Measurements from ENCODE around the gene C2orf49. TPM values are rescaled to one million over a fixed set of nuclear protein-coding genes. Genes with fewer than 3 reads are reported as not detected.

The C2orf49 gene
- total and polyA plus RNA-seq, 3 experiments from 2014 or later, result 8.4 to 20.0 (median 19.4) TPM

DNA sequence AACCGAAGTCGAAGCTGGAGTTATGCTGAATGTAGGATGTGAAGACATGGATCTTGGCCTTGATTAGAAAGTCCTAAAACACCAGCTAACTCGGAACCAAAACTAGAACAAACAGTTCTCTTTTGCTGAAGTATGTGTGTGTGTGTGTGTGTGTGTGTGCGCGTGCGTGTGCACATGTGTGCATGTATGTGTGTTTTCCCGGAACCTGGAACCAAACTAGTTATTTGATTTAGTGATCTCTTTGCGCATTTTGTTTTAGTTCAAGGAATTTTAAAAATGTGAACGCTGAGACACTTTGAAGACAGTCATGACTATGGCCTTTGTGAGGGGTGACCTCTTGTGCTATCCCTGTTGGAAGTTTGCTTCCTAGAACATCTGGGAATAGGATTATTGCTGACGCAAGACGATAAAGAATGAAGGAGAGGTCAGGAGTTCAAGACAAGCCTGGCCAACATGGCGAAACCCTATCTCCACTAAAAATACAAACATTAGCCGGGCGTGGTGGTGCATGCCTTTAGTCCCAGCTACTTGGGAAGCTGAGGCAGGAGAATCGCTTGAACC lies 37.7 kb downstream of the C2orf49 start:
- CTCF ChIA-PET, result interaction anchor here (1.6 kb wide), 1 partner anchor 146 kb away, joined by 4 read pairs; no protein-coding TSS in a partner anchor

DNA sequence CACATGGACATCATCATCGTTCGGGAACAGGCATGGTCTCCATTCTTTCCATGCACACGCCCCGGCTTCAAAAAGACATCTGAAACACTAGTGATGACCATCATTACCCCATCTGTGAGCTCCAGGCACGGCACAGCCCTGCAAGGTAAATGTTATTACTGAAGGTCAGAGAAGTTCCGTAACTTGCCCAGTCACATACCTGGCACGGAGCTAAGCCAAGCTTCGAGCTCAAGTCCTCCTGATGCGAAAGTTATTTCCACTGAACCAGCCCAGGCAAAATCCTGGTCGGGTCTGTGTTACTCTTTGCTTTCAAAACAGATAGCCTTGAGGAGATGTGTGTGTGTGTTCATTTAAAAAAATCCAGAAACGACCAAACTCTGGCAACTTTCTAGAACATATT lies 38.7 kb downstream of the C2orf49 start:
- no peaks in the 10 kb centered on the region for H3K36me3 Mint-ChIP-seq
- H3K27me3 ChIP-seq (ENCODE audit: insufficient read depth, low read length, poor library complexity, severe bottlenecking), result no peaks in the 10 kb centered on the region
- peak overlapping the region in 1 of 8 donors; percentile 25 for H3K27ac Mint-ChIP-seq
- H3K4me1 Mint-ChIP-seq, result peaks cover 13 to 23% (median 18%) of the 10 kb centered on the region in 3 donors
- H3K27ac ChIP-seq (ENCODE audit: low read depth, low read length), result no peak overlapping the region
- no peak overlapping the region for H3K4me3 Mint-ChIP-seq
- H3K36me3 ChIP-seq (ENCODE audit: insufficient read depth, low read length), result no peaks in the 10 kb centered on the region
- no peaks in the 10 kb centered on the region for H3K9me3 ChIP-seq (ENCODE audit: low read length)
- H3K4me3 ChIP-seq (ENCODE audit: low read length), result no peak overlapping the region
- ChIA-PET CTCF (interaction anchor here (0.6 kb wide), 1 partner anchor 10 kb away, joined by 4 read pairs; no protein-coding TSS in a partner anchor), POLR2A (no interaction called here)
- H3K4me1 ChIP-seq (ENCODE audit: insufficient read depth, low read length), result peaks cover 9% of the 10 kb centered on the region
- no peak for DNase-seq
- H3K9me3 Mint-ChIP-seq, result no peaks in the 10 kb centered on the region
- H3K27me3 Mint-ChIP-seq, result no peaks in the 10 kb centered on the region

More for the DNA sequence above, 37.7 kb downstream of the C2orf49 start:
- Histone ChIP-seq H3K27me3 (ENCODE audit: insufficient read depth, low read length, poor library complexity, severe bottlenecking) (no peaks in the 10 kb centered on the region), H3K9me3 (ENCODE audit: low read length) (no peaks in the 10 kb centered on the region), H3K4me3 (ENCODE audit: low read length) (no peak overlapping the region), H3K36me3 (ENCODE audit: insufficient read depth, low read length) (no peaks in the 10 kb centered on the region), H3K27ac (ENCODE audit: low read depth, low read length) (no peak overlapping the region), H3K4me1 (ENCODE audit: insufficient read depth, low read length) (peaks cover 12% of the 10 kb centered on the region)
- Mint-ChIP-seq H3K27ac (peak overlapping the region in 1 of 8 donors; percentile 86), H3K36me3 (no peaks in the 10 kb centered on the region), H3K4me1 (peaks cover 16 to 27% (median 18%) of the 10 kb centered on the region in 3 donors), H3K27me3 (no peaks in the 10 kb centered on the region), H3K9me3 (no peaks in the 10 kb centered on the region), H3K4me3 (peak overlapping the region in 1 of 7 donors; percentile 8)
- DNase-seq, result no peak
- POLR2A ChIA-PET, result no interaction called here

DNA sequence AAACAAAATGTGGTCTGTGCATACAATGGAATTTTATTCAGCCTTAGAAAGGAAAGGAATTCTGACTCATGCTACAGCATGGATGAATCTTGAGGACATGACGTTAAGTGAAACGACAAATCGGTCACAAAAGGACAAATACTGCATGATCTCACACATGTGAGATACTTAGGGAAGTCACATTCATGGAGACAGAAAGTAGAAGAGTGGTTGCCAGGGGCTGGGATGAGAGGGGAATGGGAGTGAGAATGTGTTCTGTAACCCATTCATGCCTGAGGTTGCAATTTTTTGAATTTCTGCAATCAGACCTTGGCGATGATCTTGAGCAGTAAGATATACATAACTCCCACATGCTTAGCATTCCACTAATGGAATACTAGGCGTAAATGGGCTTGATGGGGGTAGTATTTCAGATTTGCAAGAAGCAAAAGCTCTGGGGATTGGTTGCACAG lies 39.5 kb downstream of the C2orf49 start:
- no peaks in the 10 kb centered on the region for H3K27me3 ChIP-seq (ENCODE audit: insufficient read depth, low read length, poor library complexity, severe bottlenecking)
- Mint-ChIP-seq H3K27me3 (no peaks in the 10 kb centered on the region), H3K27ac (no peak overlapping the region), H3K9me3 (no peaks in the 10 kb centered on the region), H3K36me3 (no peaks in the 10 kb centered on the region), H3K4me1 (peaks cover 13 to 23% (median 18%) of the 10 kb centered on the region in 3 donors), H3K4me3 (no peak overlapping the region)
- CTCF ChIA-PET, result no interaction called here
- no peaks in the 10 kb centered on the region for H3K36me3 ChIP-seq (ENCODE audit: insufficient read depth, low read length)
- H3K9me3 ChIP-seq (ENCODE audit: low read length), result no peaks in the 10 kb centered on the region
- no peak for DNase-seq
- POLR2A ChIA-PET, result no interaction called here
- no peak overlapping the region for H3K4me3 ChIP-seq (ENCODE audit: low read length)
- H3K4me1 ChIP-seq (ENCODE audit: insufficient read depth, low read length), result peaks cover 9% of the 10 kb centered on the region
- H3K27ac ChIP-seq (ENCODE audit: low read depth, low read length), result no peak overlapping the region

DNA sequence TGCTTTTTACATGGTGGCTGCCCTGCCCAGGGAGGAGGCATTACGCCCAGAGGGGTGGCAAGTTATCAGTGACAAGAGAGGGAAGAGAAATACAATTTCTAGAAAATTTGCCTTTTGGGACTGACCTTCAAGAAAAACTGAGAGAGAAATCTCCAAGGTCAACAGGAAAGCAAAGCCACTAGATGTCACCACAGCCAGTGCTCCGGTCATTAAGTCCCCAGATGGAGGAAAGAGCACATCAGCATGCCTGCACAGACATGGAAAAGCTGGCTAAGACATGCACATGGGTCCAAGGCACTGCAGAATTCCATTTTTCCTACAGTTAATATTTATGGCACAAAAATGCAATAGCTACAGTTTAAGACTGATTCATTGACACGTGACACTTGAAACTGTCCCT lies 40.5 kb downstream of the C2orf49 start:
- no peak overlapping the region for H3K27ac Mint-ChIP-seq
- peaks cover 9% of the 10 kb centered on the region for H3K4me1 ChIP-seq (ENCODE audit: insufficient read depth, low read length)
- H3K9me3 Mint-ChIP-seq, result no peaks in the 10 kb centered on the region
- peaks cover 13 to 22% (median 16%) of the 10 kb centered on the region in 3 donors for H3K4me1 Mint-ChIP-seq
- ChIA-PET CTCF (no interaction called here), POLR2A (no interaction called here)
- no peaks in the 10 kb centered on the region for H3K9me3 ChIP-seq (ENCODE audit: low read length)
- H3K36me3 ChIP-seq (ENCODE audit: insufficient read depth, low read length), result no peaks in the 10 kb centered on the region
- no peak for DNase-seq
- no peaks in the 10 kb centered on the region for H3K27me3 ChIP-seq (ENCODE audit: insufficient read depth, low read length, poor library complexity, severe bottlenecking)
- H3K27ac ChIP-seq (ENCODE audit: low read depth, low read length), result no peak overlapping the region
- no peak overlapping the region for H3K4me3 Mint-ChIP-seq
- no peaks in the 10 kb centered on the region for H3K36me3 Mint-ChIP-seq
- no peak overlapping the region for H3K4me3 ChIP-seq (ENCODE audit: low read length)
- no peaks in the 10 kb centered on the region for H3K27me3 Mint-ChIP-seq

DNA sequence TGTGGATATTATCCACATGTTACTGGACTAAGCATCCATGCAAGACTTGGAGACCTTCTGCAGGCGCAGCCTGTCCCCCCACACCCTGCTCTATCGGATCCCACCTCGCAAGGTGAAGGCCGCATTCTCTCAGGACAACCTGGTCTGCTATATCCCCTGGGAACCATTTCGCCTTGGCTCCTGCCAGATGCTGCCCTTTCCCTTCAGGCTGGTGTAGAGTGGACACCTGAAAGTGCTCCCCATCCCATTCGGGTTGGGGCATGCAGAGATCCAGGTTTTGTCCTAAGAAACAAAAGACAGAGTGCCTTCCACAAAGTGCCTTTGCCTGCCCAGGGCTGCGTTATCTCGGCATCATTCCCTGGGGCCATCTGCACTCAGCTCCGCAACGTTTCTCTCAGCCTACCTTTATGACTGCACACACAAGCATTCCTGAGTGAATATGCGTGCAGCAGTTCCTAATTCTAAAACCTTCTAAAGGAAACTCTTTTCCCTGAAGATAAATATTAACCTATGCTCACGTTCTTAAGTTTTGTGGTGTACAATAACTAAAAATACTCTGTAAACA lies 41.0 kb downstream of the C2orf49 start:
- CTCF ChIA-PET, result no interaction called here
- Mint-ChIP-seq H3K36me3 (no peaks in the 10 kb centered on the region), H3K27ac (no peak overlapping the region), H3K4me3 (no peak overlapping the region), H3K27me3 (no peaks in the 10 kb centered on the region), H3K9me3 (no peaks in the 10 kb centered on the region), H3K4me1 (peaks cover 12 to 17% (median 13%) of the 10 kb centered on the region in 3 donors)
- Histone ChIP-seq H3K4me3 (ENCODE audit: low read length) (no peak overlapping the region), H3K36me3 (ENCODE audit: insufficient read depth, low read length) (no peaks in the 10 kb centered on the region), H3K4me1 (ENCODE audit: insufficient read depth, low read length) (peaks cover 6% of the 10 kb centered on the region), H3K9me3 (ENCODE audit: low read length) (no peaks in the 10 kb centered on the region), H3K27ac (ENCODE audit: low read depth, low read length) (no peak overlapping the region), H3K27me3 (ENCODE audit: insufficient read depth, low read length, poor library complexity, severe bottlenecking) (no peaks in the 10 kb centered on the region)
- POLR2A ChIA-PET, result no interaction called here
- no peak for DNase-seq

DNA sequence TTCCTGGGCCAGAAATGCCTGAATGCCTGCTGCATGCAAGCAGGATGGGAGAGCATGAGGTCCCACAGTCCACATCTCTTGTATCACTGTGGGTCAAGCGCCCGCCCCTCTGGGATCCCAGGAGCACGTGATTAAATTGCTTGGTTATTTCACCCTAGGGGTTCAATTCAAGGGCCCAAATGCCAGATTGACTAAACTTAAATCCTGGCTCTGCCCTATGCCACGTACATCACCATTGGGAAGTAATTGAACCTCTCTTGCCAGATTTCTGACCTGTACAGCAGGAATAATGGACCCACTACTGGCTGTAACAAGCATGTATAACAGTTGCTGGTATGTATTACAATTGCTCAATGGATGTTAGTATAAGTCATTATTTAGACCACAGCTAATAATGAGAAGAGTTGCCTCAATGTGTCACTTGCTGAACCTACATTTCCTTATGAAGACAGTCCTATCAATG lies 41.6 kb downstream of the C2orf49 start:
- no peaks in the 10 kb centered on the region for H3K9me3 Mint-ChIP-seq
- H3K4me1 Mint-ChIP-seq, result peaks cover 6 to 11% (median 7%) of the 10 kb centered on the region in 3 donors
- no peaks in the 10 kb centered on the region for H3K36me3 Mint-ChIP-seq
- Histone ChIP-seq H3K36me3 (ENCODE audit: insufficient read depth, low read length) (no peaks in the 10 kb centered on the region), H3K27ac (ENCODE audit: low read depth, low read length) (no peak overlapping the region), H3K9me3 (ENCODE audit: low read length) (no peaks in the 10 kb centered on the region), H3K27me3 (ENCODE audit: insufficient read depth, low read length, poor library complexity, severe bottlenecking) (no peaks in the 10 kb centered on the region), H3K4me3 (ENCODE audit: low read length) (no peak overlapping the region), H3K4me1 (ENCODE audit: insufficient read depth, low read length) (peaks cover under 1% of the 10 kb centered on the region)
- POLR2A ChIA-PET, result no interaction called here
- H3K27ac Mint-ChIP-seq, result no peak overlapping the region
- no peaks in the 10 kb centered on the region for H3K27me3 Mint-ChIP-seq
- no peak overlapping the region for H3K4me3 Mint-ChIP-seq
- CTCF ChIA-PET, result no interaction called here
- no peak for DNase-seq

DNA sequence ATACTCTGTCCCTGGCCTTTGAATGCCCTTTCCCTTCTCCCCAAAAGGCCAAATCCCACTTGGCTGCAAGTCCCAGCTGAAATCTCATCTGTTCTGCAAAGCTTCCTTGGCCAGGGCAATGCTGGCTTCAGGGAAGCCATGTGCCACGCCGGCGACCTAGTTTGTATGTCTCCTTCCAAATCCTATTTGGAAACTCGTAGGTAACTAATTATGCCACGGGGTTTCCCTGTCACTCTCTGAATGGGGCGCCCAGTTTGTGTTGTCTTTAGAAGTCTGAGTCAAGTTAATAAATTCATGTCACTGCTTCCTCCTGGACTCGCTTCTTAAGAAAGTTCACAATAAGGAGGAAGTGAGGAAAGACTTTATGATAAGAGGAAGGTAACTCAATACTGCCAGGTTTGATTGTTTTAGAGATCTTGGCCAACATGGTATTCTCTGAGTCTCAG lies 42.4 kb downstream of the C2orf49 start:
- Histone ChIP-seq H3K27ac (ENCODE audit: low read depth, low read length) (no peak overlapping the region), H3K4me3 (ENCODE audit: low read length) (no peak overlapping the region), H3K9me3 (ENCODE audit: low read length) (no peaks in the 10 kb centered on the region), H3K36me3 (ENCODE audit: insufficient read depth, low read length) (no peaks in the 10 kb centered on the region), H3K27me3 (ENCODE audit: insufficient read depth, low read length, poor library complexity, severe bottlenecking) (no peaks in the 10 kb centered on the region), H3K4me1 (ENCODE audit: insufficient read depth, low read length) (no peaks in the 10 kb centered on the region)
- Mint-ChIP-seq H3K27me3 (no peaks in the 10 kb centered on the region), H3K27ac (no peak overlapping the region), H3K9me3 (no peaks in the 10 kb centered on the region), H3K4me1 (peaks cover 0 to 3% (median 2%) of the 10 kb centered on the region in 3 donors), H3K4me3 (no peak overlapping the region), H3K36me3 (peaks cover 0 to 4% (median 0%) of the 10 kb centered on the region in 3 donors)
- no peak for DNase-seq
- CTCF ChIA-PET, result no interaction called here
- POLR2A ChIA-PET, result no interaction called here

DNA sequence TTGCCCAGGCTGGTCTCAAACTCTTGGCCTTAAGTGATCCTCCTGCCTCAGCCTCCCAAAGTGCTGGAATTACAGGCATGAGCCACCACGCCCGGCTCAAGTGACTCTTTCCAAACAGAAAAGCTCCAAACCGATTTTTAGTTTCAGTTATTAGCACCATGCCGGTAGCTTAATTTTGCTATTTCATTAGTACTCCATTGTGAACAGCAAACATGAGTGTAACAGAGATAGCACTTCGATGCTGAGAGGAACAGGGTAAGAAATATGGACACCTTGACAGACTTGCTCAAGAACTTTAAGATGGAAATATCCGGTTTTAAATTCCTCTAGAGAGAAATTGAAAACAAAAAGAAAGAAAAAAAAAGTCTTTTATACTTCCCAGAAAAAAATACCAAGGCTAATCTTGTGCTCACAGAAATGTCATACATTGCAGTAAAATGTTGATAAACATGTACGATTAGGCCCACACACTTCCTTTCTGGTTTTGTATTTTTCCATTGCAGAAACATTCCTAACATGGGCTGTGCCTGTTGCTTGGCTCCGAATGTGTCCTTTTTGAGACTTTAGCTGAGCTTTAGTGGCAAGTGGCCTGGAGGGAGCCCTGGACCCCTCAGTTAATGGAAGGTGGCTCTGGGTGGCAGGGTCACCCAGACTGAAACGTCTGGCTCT lies 43.2 kb downstream of the C2orf49 start:
- Histone ChIP-seq H3K9me3 (ENCODE audit: low read length) (no peaks in the 10 kb centered on the region), H3K4me3 (ENCODE audit: low read length) (no peak overlapping the region), H3K27ac (ENCODE audit: low read depth, low read length) (peak overlapping the region; percentile 20), H3K27me3 (ENCODE audit: insufficient read depth, low read length, poor library complexity, severe bottlenecking) (no peaks in the 10 kb centered on the region), H3K4me1 (ENCODE audit: insufficient read depth, low read length) (no peaks in the 10 kb centered on the region), H3K36me3 (ENCODE audit: insufficient read depth, low read length) (no peaks in the 10 kb centered on the region)
- no peak for DNase-seq
- Mint-ChIP-seq H3K9me3 (no peaks in the 10 kb centered on the region), H3K4me3 (peak overlapping the region in 1 of 7 donors; percentile 11), H3K27ac (no peak overlapping the region), H3K4me1 (no peaks in the 10 kb centered on the region), H3K27me3 (no peaks in the 10 kb centered on the region), H3K36me3 (peaks cover 0 to 5% (median 0%) of the 10 kb centered on the region in 3 donors)
- ChIA-PET CTCF (no interaction called here), POLR2A (no interaction called here)

Data from CD8-positive, alpha-beta memory T cell (primary cell).